SK-N-MC (cell line): ENCODE data around the gene EIF2A.
"Not testable (repeated sequence)": the region's sequence is repeated elsewhere in the genome, so short reads cannot be mapped to it uniquely, and the experiment has no call there.

Source experiments
- DNase-seq: peaks from one replicate; pipeline ENCODE4 v3.0.0-alpha.2; 2011; ENCODE audit warnings: low read depth, low spot score
- H3K27ac ChIP-seq: fragments of 200-600 bp; sonication (generic); 2 replicates; pipeline ENCODE4 v1.5.1; 2016; ENCODE audit warnings: mixed run types
- H3K36me3 ChIP-seq: fragments of 200-600 bp; sonication (generic); 2 replicates; pipeline ENCODE4 v1.6.1; 2017; ENCODE audit warnings: antibody characterized with exemption, low read length, mixed read lengths; ENCODE audit not compliant: insufficient read depth
- H3K4me3 ChIP-seq: fragments of 200-600 bp; sonication (generic); 2 replicates; pipeline ENCODE4 v1.5.1; 2016
- H3K9ac ChIP-seq: fragments of 200-600 bp; sonication (generic); 2 replicates; pipeline ENCODE4 v1.8.0; 2017; ENCODE audit warnings: mixed run types, mixed read lengths; ENCODE audit not compliant: insufficient read length
- H3K9me3 ChIP-seq: fragments of 200-600 bp; sonication (generic); 2 replicates; pipeline ENCODE4 v1.6.1; 2017; ENCODE audit warnings: low read depth, mild to moderate bottlenecking, antibody characterized with exemption, low read length, moderate library complexity, mixed read lengths
- EZH2 ChIP-seq: fragments of 200-600 bp; sonication (generic); IDR thresholded peaks from one replicate; pipeline ENCODE4 v1.6.1; 2017; ENCODE audit warnings: antibody characterized with exemption
- FOXP2 ChIP-seq: optimal IDR thresholded peaks from 2 replicates; pipeline ENCODE3; 2011; ENCODE audit warnings: mild to moderate bottlenecking, moderate library complexity; ENCODE audit not compliant: insufficient read depth; ENCODE audit errors: extremely low read length, control extremely low read depth
- POLR2AphosphoS5 ChIP-seq: IDR thresholded peaks from 2 replicates; pipeline ENCODE4 v1.6.1; 2012; ENCODE audit warnings: mild to moderate bottlenecking, low read depth, low read length, borderline replicate concordance

Gene EIF2A

GRCh38 chr3:150611666-150612065 is 65.1 kb downstream of the EIF2A start:
- no peak overlapping the region for H3K9ac ChIP-seq
- H3K27ac ChIP-seq, result no peak overlapping the region
- peaks cover 64% of the 10 kb centered on the region for H3K36me3 ChIP-seq
- H3K9me3 ChIP-seq, result peaks cover 5% of the 10 kb centered on the region; the same call in 1 of the 2 replicates
- TF ChIP-seq EZH2 (no peak), FOXP2 (no peak), POLR2AphosphoS5 (no peak)
- DNase-seq, result no peak
- no peak overlapping the region for H3K4me3 ChIP-seq

- TF ChIP-seq POLR2AphosphoS5, result no peak
Measured at GRCh38 chr3:150612494-150612893, 65.9 kb downstream of the EIF2A start.

GRCh38 chr3:150613034-150613433 is 66.4 kb downstream of the EIF2A start:
- Histone ChIP-seq H3K4me3 (no peak overlapping the region), H3K9ac (no peak overlapping the region), H3K27ac (no peak overlapping the region), H3K36me3 (peaks cover 59% of the 10 kb centered on the region), H3K9me3 (peaks cover 5% of the 10 kb centered on the region; the same call in 1 of the 2 replicates)
- TF ChIP-seq POLR2AphosphoS5 (no peak), FOXP2 (no peak), EZH2 (no peak)
- DNase-seq, result no peak

More at GRCh38 chr3:150612494-150612893, 65.9 kb downstream of the EIF2A start:
- DNase-seq, result no peak
- no peak overlapping the region for H3K4me3 ChIP-seq
- H3K9ac ChIP-seq, result no peak overlapping the region
- no peak overlapping the region for H3K27ac ChIP-seq
- H3K9me3 ChIP-seq, result peaks cover 5% of the 10 kb centered on the region; the same call in 1 of the 2 replicates
- H3K36me3 ChIP-seq, result peaks cover 62% of the 10 kb centered on the region

- no peak overlapping the region for H3K9ac ChIP-seq
- peaks cover 58% of the 10 kb centered on the region for H3K36me3 ChIP-seq
- H3K9me3 ChIP-seq, result peaks cover 5% of the 10 kb centered on the region; the same call in 1 of the 2 replicates
- H3K27ac ChIP-seq, result no peak overlapping the region
- no peak for DNase-seq
- H3K4me3 ChIP-seq, result no peak overlapping the region
- no peak for TF ChIP-seq FOXP2
- no peak for TF ChIP-seq POLR2AphosphoS5
- no peak for TF ChIP-seq EZH2
Measured at GRCh38 chr3:150613709-150614480, 67.3 kb downstream of the EIF2A start.

- Histone ChIP-seq H3K9me3 (no peaks in the 10 kb centered on the region), H3K27ac (peak overlapping the region; percentile 8; the same call in 1 of the 2 replicates), H3K9ac (no peak overlapping the region), H3K4me3 (no peak overlapping the region), H3K36me3 (peaks cover 28% of the 10 kb centered on the region)
- DNase-seq, result no peak
- no peak for TF ChIP-seq EZH2
- TF ChIP-seq FOXP2, result no peak
- TF ChIP-seq POLR2AphosphoS5, result no peak
Measured at GRCh38 chr3:150620002-150620689, 73.6 kb downstream of the EIF2A start.

- peaks cover 46% of the 10 kb centered on the region for H3K36me3 ChIP-seq
- not testable (repeated sequence) for H3K9ac ChIP-seq, H3K4me3 ChIP-seq, H3K27ac ChIP-seq, H3K9me3 ChIP-seq, DNase-seq
Measured at GRCh38 chr3:150622955-150623354, 76.4 kb downstream of the EIF2A start.

GRCh38 chr3:150623945-150624344 is 77.4 kb downstream of the EIF2A start:
- H3K36me3 ChIP-seq, result peaks cover 44% of the 10 kb centered on the region
- H3K4me3 ChIP-seq, result no peak overlapping the region
- no peak for DNase-seq
- H3K9me3 ChIP-seq, result no peaks in the 10 kb centered on the region
- H3K9ac ChIP-seq, result no peak overlapping the region
- TF ChIP-seq FOXP2, result no peak
- TF ChIP-seq POLR2AphosphoS5, result no peak
- TF ChIP-seq EZH2, result no peak
- H3K27ac ChIP-seq, result no peak overlapping the region

GRCh38 chr3:150626148-150626930 is 79.8 kb downstream of the EIF2A start:
- peaks cover 59% of the 10 kb centered on the region for H3K36me3 ChIP-seq
- no peak overlapping the region for H3K9ac ChIP-seq
- no peaks in the 10 kb centered on the region for H3K9me3 ChIP-seq
- H3K27ac ChIP-seq, result no peak overlapping the region
- no peak for DNase-seq
- H3K4me3 ChIP-seq, result no peak overlapping the region
- TF ChIP-seq EZH2 (no peak), FOXP2 (no peak), POLR2AphosphoS5 (no peak)
